Activated CD4-positive, CD25-positive, alpha-beta regulatory T cell treated with anti-CD3 and anti-CD28 coated beads, Interleukin-2, amount 50 U/mL, for 16 hours (primary cell): ENCODE data around the gene KIF1B.
"Not testable (repeated sequence)": the region's sequence is repeated elsewhere in the genome, so short reads cannot be mapped to it uniquely, and the experiment has no call there.

ENCODE experiments used
- DNase-seq: peaks from one replicate; pipeline ENCODE4 v3.0.0-alpha.2; 2020; ENCODE audit warnings: low read depth, low spot score

Gene KIF1B

DNA sequence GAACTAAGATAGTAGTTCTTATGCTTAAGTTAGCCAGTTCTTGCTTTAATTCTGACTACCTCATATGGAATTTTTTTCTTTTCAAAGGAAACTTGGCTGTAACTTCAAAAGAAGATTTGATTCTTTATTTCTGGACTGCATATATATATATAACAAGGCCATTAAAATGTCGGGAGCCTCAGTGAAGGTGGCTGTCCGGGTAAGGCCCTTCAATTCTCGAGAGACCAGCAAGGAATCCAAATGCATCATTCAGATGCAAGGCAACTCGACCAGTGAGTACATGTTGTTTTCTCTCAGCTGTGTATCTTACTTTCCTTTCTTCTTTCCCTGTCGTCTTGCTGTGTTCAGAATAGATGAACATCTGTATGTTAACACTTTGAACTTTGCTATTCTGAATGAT, 21.8 kb downstream of the KIF1B start:
- DNase-seq: no peak

DNA sequence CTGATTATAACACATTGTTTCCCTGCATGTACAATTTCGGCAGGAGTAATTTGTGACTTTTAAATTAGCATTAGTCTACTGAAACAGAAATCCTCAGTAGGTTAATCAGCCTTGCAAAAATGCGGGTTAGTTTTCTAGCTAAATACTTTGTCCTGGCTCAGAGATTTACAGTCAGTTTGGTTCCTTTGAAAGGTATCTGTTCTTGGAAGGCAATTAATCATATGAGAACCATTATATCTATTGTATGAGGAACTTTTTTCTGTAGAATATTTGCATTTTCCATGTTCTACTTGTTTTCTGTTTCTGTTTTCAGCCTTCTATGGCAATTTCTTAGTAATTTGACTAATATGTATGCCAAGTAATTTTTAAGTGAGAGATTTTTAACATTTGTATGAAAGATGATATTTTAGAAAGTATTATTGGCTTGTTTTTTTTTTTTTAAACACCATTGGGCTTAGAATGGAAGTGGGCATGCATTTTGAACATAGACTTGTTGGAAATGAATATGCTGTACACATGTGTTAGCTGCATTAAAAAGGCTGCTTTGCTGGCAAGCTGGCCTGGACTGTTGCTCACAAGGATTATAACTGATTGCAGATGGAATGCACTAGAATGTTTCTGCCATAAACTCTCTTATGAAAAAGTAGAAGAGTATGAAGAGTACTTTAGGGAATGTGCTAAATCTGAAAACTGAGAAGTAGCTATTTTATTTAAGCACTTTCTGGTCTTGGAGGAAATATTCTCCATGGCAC, 26.2 kb downstream of the KIF1B start:
- no peak for DNase-seq

DNA sequence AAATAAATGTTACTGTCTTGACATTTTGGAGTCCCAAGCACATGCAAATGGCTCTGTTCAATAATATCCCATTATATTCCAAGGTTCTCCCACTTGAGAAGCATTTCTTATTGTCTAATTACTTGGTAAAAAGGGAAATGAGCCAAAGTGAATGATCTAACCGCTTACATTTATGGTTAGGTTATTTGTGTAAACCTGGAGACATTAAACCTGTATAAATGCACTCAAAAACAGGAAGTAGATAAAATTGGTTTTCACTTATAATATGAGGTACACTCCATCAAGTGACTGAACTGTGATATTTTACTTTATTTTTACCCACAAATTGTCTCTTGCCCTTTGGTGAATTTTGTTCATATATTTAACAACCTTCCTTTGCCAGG, 26.8 kb downstream of the KIF1B start:
- no peak for DNase-seq

DNA sequence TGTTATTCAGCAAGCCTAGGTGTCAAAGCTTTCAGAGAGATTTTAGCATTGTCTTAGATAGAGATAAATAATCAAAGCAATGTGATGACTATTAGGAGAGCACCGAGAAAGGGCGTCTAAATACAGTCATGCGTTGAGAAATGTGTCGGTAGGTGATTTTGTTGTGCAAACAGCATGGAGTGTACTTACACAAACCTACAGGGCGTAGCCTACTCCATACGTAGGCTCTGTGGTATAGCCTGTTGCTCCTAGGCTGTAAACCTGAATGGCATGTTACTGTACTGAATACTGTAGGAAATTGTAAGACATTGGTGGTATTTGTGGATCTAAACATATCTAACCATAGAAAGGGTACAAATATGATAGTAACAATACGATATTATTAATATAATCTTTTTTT, 31.8 kb downstream of the KIF1B start:
- DNase-seq: no peak

DNA sequence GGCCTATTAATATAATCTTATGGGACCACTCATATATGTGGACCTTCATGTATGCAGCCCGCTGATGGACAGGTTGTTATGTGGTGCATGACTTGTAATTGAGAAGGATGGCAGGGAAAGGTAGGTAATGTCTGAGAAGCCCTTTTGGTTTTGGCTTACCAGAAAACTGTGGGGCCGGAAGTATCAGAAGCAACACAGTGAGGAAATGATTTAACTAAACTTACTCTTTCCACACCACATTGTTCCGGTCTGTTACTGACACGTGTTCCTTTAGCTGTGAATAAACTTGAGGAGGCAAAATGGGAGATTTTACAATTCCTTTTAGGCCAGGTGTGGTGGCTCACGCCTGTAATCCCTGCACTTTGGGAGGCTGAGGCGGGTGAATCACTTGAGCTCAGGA, 32.4 kb downstream of the KIF1B start:
- no peak for DNase-seq

DNA sequence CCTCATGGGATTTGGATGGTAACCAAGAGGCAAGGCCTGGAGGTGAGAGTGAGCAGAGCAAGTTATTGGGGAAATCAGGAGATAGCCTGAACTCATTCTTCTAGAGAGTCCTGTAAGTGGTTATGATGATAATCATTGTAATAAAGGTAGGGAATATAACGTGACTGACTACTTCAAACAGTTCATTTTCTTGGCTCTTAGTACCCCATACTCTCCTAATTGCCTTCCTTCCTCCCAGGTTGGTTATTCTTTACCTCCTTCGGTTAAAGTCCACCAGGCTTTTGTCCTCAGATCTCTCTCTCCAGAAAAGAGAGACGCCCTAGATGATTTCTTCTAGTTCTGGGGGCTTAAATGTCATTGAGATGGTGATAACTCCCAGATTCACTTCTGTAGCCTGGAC, 35.3 kb downstream of the KIF1B start:
- DNase-seq: no peak

DNA sequence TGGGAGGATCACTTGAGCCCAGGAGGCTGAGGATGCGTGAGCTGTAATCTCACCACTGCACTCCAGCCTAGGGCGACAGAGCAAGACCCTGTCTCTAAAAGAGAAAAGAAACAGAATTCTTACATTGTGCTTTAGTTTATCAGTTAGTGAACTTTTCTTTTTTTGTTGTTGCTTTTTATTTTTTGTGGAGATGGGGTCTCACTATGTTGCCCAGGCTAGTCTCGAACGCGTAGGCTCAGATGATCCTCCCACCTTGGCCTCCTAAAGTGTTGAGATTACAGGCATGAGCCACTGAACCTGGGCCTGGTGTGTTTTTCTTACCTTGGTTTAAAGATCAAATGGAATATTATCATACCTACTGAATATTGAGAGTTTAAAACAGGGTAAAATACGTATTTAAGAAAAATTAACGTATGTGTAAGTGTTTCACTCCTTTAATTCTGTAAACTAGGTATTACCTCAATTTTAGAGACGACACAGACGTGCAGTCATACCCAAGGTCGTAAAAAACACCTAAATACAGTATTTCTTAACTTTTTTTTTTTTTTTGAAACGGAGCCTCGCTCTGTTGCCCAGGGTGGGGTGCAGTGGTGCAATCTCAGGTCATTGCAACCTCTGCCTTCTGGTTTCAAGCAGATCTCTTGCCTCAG, 39.6 kb downstream of the KIF1B start:
- no peak for DNase-seq

DNA sequence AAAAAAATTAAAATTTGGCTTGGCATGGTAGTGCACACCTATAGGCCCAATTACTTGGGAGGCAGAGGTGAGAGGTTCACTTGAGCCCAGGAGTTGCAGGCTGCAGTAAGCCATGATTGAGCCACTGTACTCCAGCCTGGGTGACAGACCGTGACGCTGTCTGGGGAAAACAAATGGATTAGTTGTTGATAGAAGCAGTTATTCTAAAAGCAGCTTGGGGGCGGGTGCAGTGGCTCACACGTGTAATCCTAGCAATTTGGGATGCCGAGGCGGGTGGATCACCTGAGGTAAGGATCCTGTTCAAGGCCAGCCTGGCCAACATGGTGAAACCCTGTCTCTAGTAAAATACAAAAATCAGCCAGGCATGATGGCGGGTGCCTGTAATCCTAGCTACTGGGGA, 40.3 kb downstream of the KIF1B start:
- no peak for DNase-seq

DNA sequence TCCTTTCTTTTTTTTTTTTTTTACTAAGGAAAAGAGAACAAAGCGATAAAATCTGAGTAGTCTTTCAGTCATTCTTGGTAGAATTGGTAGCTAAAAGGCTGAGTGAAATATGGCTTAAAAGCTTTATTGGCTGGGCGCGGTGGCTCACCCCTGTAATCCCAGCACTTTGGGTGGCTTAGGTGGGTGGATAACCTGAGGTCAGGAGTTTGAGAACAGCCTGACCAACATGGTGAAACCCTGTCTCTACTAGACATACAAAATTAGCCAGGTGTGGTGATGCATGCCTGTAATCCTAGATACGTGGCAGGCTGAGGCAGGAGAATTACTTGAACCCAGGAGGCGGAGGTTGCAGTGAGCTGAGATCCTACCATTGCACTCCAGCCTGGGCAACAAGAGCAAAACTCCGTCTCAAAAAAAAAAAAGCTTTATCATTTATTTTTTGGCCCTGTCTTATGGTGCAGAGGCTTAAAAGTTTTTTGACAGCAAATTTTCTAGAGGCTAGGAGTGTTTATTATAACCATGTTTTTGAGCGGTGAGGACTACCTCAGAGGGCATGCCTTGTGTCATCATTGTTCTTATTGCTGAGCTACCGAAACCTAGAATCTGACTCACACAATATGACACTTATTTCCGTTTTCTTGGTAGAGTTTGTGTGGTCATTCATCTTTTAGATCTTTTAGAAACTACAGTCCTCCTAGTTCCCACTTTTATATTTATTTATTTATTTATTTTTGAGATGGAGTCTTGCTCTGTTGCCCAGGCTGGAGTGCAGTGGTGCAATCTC, 41.1 kb downstream of the KIF1B start:
- DNase-seq: not testable (repeated sequence)

DNA sequence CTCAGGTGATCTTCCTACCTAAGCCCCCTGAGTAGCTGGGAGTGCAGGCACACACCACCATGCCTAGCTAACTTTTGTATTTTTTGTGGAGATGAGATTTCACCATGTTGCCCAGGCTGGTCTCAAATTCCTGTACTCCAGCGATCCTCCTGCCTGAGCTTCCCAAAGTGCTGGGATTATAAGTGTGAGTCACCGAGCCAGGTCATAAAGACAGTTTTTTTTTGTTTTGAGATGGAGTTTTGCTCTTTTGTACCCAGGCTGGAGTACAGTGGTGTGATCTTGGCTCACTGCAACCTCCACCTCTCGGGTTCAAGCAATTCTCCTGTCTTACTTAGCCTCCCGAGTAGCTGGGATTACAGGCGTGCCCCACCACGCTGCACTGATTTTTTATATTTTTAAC, 42.1 kb downstream of the KIF1B start:
- DNase-seq: no peak

DNA sequence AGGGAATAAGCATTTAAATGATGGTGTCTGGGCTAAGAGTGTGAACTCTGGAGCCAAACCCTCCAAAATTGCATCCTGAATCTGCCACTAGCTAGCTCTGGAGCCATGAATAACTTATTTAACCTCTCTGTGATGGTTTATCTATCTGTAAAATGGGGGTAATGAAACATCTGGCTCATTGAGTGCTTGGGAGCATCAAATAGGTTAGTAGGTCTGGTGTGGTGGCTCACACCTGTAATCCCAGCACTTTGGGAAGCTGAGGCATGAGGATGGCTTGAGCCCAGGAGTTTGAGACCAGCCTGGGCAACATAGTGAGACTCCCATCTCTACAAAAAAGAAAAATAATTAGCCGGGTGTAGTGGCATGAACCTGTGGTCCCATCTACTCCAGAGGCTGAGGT, 42.8 kb downstream of the KIF1B start:
- DNase-seq: no peak

DNA sequence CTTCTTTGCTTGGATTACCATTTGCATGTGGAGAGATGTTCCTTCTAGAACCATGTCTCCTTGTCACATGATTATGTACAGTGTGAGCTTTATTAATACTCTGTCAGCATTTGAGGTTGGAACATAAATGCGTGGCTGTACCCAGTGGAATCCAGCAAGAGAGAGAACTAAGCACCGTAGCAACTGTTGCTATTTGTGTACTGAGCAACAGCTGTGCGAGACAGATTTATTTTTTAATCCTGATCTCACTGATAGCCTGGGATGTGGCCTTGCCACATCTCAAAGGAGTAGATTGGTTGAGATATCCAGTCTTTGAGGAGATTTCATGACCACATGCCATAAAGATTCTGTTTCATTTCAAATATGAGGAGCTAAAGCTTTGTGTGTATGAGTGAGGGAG, 43.4 kb downstream of the KIF1B start:
- DNase-seq: no peak

DNA sequence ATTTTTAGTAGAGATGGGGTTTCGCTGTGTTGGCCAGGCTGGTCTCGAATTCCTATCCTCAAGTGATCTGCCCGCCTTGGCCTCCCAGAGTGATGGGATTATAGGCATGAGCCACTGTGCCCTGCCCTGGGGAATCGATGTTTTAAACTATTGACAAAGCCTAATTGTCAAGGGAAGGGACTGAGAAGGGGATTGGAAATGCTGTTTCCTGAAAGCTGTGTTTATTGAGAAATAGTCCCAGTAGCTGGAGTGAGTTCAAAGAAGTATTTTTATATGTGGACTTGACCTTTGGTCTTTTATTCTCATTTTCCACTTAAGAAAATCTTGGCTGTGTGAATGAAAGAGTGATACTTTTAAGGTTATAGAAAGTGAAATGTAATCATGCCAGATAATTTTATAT, 47.5 kb downstream of the KIF1B start:
- no peak for DNase-seq

DNA sequence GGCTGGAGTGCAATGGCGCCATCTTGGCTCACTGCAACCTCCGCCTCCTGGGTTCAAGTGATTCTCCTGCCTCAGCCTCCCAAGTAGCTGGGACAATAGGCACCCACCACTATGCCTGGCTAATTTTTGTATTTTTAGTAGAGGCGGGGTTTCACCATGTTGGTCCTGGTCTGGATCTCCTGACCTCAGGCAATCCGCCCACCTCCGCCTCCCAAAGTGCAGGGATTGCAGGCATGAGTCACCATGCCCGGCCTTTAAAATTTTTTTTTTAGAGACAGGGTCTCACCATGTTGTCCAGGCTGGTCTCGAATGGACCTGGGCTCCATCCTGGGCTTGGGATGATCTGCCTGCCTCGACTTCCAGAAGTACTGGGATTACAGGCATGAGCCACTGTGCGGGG, 49.2 kb downstream of the KIF1B start:
- DNase-seq: not testable (repeated sequence)

DNA sequence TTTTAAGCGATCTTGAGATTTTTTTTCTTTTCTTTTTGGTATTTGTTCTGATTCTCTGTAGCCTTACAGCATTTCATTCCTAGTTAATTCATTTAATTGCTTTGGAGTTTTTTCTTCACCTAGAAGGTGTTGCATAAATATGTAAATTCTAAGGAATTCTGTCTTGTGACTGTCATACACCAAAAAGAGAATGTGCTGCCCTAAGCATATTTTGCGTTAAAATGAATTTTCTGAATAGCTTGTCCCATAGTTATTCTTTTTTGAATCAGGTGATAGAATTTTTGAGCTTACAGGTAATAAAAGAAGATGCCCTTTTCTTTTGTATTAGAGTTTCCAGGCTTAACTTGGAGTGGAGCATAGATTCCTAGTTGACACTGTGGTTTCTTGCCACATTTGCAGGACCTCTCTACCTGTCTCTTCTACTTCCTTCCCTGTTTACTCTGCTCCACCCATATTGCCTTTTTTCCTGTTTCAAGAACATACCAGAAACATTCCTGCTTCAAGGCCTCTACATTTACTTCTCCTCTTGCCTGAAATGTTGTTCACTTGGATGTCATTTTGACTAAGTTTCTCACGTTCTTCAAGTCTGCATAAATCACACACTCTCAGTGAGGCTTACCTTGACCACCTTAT, 53.2 kb downstream of the KIF1B start:
- no peak for DNase-seq

DNA sequence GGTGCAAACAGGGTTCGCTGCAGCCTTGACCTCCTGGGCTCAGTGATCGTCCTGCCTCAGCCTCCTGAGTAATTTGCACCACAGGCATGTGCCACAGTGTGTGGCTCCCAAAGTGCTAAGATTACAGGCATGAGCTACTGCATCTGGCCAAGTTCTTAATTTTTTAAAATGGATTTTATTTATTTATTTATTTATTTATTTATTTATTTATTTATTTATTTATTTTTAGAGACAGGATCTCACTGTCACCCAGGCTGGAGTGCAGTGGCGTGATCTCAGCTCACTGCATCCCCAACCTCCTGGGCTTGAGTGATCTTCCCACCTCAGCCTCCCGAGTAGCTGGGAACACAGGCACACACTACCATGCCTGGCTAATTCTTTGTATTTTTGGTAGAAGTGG, 54.7 kb downstream of the KIF1B start:
- DNase-seq: no peak

DNA sequence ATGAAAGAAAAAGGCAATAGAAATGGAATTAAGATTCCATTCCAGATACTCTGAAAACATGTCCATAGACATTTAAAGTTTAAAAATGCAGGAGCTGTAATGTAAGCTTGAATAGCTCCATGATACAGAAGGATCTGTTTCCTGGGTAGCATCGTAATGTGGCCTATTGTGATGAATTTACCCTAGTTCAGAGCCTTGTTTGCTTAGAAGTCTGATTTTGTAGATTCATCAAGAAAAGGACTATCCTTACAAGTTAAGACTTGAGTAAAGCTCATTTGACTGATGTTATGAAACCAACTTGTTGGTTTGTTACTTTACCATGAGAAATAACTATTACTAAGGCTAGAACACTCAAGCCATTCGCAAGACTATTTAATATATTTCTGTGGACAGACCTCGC, 55.5 kb downstream of the KIF1B start:
- DNase-seq: no peak

DNA sequence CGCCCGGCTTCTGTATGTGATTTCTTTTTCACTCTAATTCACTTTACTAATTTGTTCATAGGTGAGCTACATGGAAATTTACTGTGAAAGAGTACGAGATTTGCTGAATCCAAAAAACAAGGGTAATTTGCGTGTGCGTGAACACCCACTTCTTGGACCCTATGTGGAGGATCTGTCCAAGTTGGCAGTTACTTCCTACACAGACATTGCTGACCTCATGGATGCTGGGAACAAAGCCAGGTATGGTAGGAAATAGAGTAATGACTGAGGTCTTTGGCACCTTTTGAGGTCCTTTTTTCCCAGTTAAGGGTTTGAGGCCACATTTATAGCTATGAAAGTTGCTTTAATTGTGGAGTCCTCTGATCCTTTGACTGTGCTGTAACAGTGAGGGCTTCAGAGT, 56.9 kb downstream of the KIF1B start:
- no peak for DNase-seq

DNA sequence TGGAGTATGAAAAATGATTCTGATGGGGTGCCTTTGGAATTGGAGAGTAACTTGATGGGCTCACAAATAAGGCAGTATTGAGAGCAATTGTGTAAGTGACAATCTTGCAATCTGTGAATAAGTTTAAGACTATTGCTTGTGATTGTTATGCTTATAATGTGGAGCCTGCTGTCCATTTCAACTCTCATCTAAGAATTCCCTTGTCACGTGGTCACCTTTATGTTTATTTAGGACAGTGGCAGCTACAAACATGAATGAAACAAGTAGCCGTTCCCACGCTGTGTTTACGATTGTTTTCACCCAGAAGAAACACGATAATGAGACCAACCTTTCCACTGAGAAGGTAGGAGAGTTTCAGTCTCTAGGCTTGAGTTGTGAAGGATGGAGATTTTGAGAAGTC, 57.6 kb downstream of the KIF1B start:
- no peak for DNase-seq

DNA sequence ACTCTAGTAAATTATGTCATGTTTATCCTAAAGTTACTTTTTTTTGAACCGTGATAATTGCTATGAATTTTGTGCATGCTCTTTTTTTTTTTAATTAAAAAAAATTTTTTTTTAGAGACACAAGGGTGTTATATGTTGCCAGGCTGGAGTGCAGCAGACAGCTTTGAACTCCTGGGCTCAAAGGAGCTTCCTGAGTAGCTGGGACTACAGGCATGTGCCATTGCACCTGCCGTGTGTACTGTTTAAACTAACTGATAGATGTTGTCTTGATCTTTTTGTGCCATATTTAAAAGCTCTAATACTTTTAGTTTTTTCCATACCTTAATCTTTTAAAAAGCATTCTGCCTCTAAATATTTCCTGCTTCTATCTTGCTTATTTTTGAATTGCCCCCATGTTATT, 60.7 kb downstream of the KIF1B start:
- no peak for DNase-seq

DNA sequence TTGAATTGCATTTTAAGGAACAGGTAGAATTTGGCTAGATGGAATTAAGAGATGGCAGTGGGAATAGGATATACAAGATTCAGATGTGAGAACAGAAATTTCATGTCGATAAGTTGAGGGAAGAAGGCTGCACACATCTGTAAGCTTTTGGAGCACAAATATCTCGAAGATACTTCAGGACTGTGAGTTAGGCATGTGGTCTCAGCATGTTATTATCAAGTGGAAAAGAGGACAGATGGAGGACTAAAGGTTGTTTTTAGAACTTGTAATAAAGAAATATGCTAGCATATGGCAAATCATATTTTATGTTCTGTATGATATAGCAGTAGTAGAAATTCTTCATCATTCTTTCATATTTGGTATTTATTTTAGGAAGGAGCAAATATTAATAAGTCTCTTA, 61.5 kb downstream of the KIF1B start:
- DNase-seq: no peak

DNA sequence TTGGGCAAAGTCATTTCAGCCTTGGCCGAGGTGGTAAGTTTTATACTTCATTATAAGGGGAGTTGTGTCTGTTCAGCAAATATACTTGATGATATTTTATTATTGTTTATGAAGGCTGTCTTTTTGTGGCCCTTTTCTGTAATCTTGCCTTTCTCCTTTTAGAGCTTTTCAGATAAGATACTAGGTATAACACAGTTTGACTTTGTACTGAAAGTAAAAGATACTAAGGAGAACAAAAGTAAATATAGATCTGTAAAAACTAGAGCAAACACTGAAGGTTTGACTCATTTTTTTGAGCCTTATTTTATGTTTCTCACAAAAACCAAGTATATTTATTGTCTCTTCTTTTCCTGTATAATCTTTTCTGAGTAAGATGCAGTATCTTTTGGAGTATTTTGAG, 61.9 kb downstream of the KIF1B start:
- DNase-seq: no peak
